HEK293T (cell line): ENCODE measurements around the gene BRAT1.
"Not testable (repeated sequence)": the region's sequence is repeated elsewhere in the genome, so short reads cannot be mapped to it uniquely, and the experiment has no call there.

Experiments used
- CTCF ChIA-PET: fragments of 350-600 bp; formaldehyde crosslinking; extraction: SDS; loops from one replicate; lab custom pipeline; 2021; ENCODE audit warnings: antibody characterized with exemption, inconsistent platforms; lab: Yijun Ruan, JAX
- POLR2A ChIA-PET: fragments of 350-600 bp; formaldehyde crosslinking; extraction: SDS; loops from one replicate; lab custom pipeline; 2020; ENCODE audit warnings: antibody characterized with exemption, inconsistent platforms; lab: Yijun Ruan, JAX
- DNase-seq: peaks from one replicate; pipeline ENCODE4 v3.0.0; 2012; ENCODE audit warnings: mixed read lengths; ENCODE audit errors: extremely low spot score
- ARNT ChIP-seq: fragments of 450-650 bp; IDR thresholded peaks from 2 replicates; pipeline ENCODE4 v1.6.1; 2017; ENCODE audit warnings: mild to moderate bottlenecking
- BHLHE40 ChIP-seq: fragments of 450-650 bp; IDR thresholded peaks from 2 replicates; pipeline ENCODE4 v1.6.1; 2016; ENCODE audit warnings: mild to moderate bottlenecking, moderate library complexity, borderline replicate concordance
- CTBP1 ChIP-seq: fragments of 450-650 bp; IDR thresholded peaks from 2 replicates; pipeline ENCODE4 v1.6.1; 2016; ENCODE audit warnings: borderline replicate concordance
- ELF4 ChIP-seq: fragments of 450-650 bp; IDR thresholded peaks from 2 replicates; pipeline ENCODE4 v1.6.1; 2017; ENCODE audit warnings: antibody characterized with exemption
- FOXA1 ChIP-seq: fragments of 450-650 bp; IDR thresholded peaks from 2 replicates; pipeline ENCODE4 v1.6.1; 2016; ENCODE audit warnings: mild to moderate bottlenecking
- FOXK2 ChIP-seq: fragments of 450-650 bp; IDR thresholded peaks from 2 replicates; pipeline ENCODE4 v1.6.1; 2016; ENCODE audit warnings: mild to moderate bottlenecking
- FOXM1 ChIP-seq: fragments of 450-650 bp; IDR thresholded peaks from 2 replicates; pipeline ENCODE4 v1.6.1; 2017; ENCODE audit warnings: mild to moderate bottlenecking, borderline replicate concordance
- HDGF ChIP-seq: fragments of 450-650 bp; IDR thresholded peaks from 2 replicates; pipeline ENCODE4 v1.6.1; 2017; ENCODE audit warnings: antibody characterized with exemption, borderline replicate concordance
- L3MBTL2 ChIP-seq: fragments of 450-650 bp; conservative IDR thresholded peaks from 2 replicates; pipeline ENCODE4 v1.6.1; 2016; ENCODE audit warnings: mild to moderate bottlenecking
- LEF1 ChIP-seq: fragments of 450-650 bp; IDR thresholded peaks from 2 replicates; pipeline ENCODE4 v1.6.1; 2017; ENCODE audit warnings: mild to moderate bottlenecking, borderline replicate concordance
- NFRKB ChIP-seq: fragments of 450-650 bp; IDR thresholded peaks from 2 replicates; pipeline ENCODE4 v1.6.1; 2016; ENCODE audit warnings: mild to moderate bottlenecking, moderate library complexity
- SP1 ChIP-seq: fragments of 450-650 bp; IDR thresholded peaks from 2 replicates; pipeline ENCODE4 v1.6.1; 2017
- SUZ12 ChIP-seq: fragments of 450-650 bp; IDR thresholded peaks from 2 replicates; pipeline ENCODE4 v1.6.1; 2016; ENCODE audit warnings: mild to moderate bottlenecking
- TARDBP ChIP-seq: fragments of 450-650 bp; IDR thresholded peaks from 2 replicates; pipeline ENCODE4 v1.6.1; 2016
- ZNF384 ChIP-seq: fragments of 450-650 bp; IDR thresholded peaks from 2 replicates; pipeline ENCODE4 v1.6.1; 2016
- TF ChIP-seq, protein P1 (sequence below): fragments of 450-650 bp; IDR thresholded peaks from 2 replicates; pipeline ENCODE4 v1.6.1; 2016

BRAT1 gene

DNA sequence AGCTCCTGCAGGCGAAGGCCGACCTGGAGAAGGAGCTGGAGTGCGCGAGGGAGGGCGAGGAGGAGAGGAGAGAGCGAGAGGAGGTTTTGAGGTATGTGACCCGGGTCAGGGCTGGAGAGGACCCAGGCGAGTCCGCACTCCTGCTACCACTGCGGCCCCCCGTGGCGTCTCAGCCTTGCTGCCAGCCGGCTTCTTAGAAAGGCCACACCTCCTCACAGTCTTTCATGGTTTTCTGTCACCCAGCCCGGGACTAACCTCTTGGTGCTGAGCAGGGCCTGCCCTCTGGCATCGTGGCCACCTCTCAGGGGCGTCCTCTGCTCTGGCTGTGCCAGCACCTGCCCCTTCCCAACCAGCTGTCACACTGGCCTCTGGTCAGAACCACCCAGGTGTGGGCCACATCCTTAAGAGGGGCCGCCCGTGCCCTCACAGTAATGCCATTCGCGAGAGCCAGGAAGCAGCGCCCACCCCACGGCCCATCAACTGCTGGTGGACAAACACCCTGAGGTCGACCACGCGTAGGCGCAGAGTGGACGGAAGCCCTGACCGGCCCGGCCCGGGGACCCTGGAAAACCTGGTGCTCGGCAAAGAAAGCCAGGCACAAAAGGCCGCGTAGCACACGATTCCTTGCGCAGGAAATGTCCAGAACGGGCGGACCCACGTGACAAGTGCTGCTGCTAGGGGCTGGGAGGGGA, 37.9 kb upstream of the BRAT1 start:
- ChIA-PET POLR2A (no interaction called here), CTCF (no interaction called here)
- TF ChIP-seq SUZ12: no peak
- TF ChIP-seq FOXM1: no peak
- no peak for TF ChIP-seq HDGF
- no peak for TF ChIP-seq FOXK2
- TF ChIP-seq SP1: no peak
- TF ChIP-seq BHLHE40: no peak
- TF ChIP-seq CTBP1: no peak
- TF ChIP-seq NFRKB: no peak
- TF ChIP-seq ZNF384: no peak
- TF ChIP-seq, protein P1, sequence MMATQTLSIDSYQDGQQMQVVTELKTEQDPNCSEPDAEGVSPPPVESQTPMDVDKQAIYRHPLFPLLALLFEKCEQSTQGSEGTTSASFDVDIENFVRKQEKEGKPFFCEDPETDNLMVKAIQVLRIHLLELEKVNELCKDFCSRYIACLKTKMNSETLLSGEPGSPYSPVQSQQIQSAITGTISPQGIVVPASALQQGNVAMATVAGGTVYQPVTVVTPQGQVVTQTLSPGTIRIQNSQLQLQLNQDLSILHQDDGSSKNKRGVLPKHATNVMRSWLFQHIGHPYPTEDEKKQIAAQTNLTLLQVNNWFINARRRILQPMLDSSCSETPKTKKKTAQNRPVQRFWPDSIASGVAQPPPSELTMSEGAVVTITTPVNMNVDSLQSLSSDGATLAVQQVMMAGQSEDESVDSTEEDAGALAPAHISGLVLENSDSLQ: no peak
- TF ChIP-seq ELF4: no peak
- DNase-seq: no peak

DNA sequence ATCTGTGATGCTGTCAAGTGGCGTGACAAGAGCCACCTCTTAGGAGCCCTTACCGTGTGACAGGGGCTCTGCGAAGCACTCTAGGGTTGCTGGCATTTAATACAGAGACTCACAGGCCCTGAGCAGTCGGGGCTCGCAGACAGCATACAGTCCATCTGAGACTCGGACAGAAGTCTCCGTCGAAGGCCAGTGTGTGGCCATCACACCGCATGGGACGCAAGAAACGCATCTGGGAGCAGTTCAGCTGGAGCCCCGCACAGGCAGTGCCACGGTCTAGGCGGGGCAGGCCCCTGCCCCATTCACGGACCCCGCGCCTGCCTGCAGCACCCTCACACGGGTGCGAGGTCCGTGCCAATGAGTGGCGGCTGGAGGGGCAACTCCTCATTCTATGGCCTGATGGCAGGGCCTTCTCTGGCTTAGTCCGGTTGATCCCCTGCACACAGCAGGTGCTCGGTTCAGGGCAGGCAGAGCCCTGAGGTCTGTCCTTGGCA, 37.1 kb upstream of the BRAT1 start:
- CTCF ChIA-PET: no interaction called here
- POLR2A ChIA-PET: no interaction called here

DNA sequence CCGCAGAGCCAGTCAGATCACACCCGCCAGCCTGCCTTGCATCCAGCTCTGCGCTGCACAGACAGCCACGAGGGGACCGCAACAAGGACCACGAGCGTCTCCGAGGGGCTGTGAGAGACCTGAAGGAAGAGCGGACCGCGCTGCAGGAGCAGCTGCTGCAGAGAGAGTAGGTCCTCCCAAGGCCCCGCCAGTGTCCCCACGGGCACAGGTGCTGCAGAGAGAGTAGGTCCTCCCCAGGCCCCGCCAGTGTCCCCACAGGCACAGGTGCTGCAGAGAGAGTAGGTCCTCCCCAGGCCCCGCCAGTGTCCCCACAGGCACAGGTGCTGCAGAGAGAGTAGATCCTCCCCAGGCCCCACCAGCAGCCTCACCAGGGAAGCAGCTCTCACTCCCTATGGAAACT, 34.6 kb upstream of the BRAT1 start:
- DNase-seq, POLR2A ChIA-PET: not testable (repeated sequence)
- CTCF ChIA-PET: interaction anchor here (0.6 kb wide), 1 partner anchor 14 kb away, joined by 5 read pairs; no protein-coding TSS in a partner anchor

More for the DNA sequence above, 37.1 kb upstream of the BRAT1 start:
- DNase-seq: no peak
- TF ChIP-seq, protein P1: no peak
- TF ChIP-seq SP1 (no peak), FOXA1 (no peak), HDGF (no peak), LEF1 (no peak), FOXK2 (no peak), SUZ12 (no peak), ZNF384 (no peak)

DNA sequence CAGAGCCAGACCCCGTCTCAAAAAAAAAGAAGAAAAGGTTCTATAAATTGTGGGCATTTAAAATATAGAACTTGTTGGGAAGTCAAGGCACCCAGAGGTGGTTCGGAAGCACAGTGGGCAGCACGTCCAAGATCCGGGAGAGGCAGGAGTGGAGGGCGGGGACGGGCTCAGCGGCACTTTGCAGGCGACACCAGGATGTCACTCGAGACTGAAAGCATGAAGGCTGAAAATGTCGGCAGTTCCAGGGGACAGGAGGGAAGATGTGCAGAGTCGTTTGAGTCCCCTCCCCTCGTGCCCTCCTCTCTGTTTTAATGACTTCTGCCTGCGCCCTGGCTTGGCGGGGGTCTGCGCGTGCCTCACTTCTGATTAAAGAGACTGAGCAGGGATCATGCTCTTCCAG, 34.0 kb upstream of the BRAT1 start:
- no peak for TF ChIP-seq ZNF384
- TF ChIP-seq SUZ12: no peak
- no peak for TF ChIP-seq L3MBTL2
- no peak for TF ChIP-seq TARDBP
- TF ChIP-seq SP1: no peak
- no peak for TF ChIP-seq BHLHE40
- TF ChIP-seq NFRKB: no peak
- no peak for TF ChIP-seq ARNT
- TF ChIP-seq FOXK2: no peak
- no peak for TF ChIP-seq FOXM1
- no peak for TF ChIP-seq FOXA1
- no peak for TF ChIP-seq CTBP1
- no peak for TF ChIP-seq ELF4
- TF ChIP-seq, protein P1: no peak
- TF ChIP-seq LEF1: no peak
- no peak for TF ChIP-seq HDGF
- POLR2A ChIA-PET: no interaction called here
- DNase-seq: no peak
- CTCF ChIA-PET: no interaction called here

DNA sequence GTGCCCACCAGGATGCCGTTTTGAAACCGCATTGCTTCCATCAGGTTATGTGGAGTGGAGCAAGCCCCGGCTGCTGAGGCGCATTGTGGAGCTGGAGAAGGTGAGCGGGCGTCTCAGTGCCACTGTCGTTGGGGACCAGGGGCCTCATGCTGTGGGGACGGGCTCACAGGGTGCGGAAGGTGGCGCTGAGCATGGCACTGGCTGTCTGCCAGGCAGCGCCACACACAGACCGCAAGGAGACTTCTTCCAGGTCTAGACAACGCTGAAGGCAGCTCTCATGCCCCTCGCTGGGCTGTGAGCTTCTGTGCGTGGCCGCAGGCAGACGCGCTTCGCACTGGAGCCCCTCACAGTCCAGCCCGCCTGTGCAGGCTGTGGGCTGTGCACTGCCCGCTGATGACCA, 32.5 kb upstream of the BRAT1 start:
- ChIA-PET POLR2A (no interaction called here), CTCF (no interaction called here)
- DNase-seq: no peak
- TF ChIP-seq BHLHE40 (no peak), SP1 (no peak), L3MBTL2 (no peak), SUZ12 (no peak), ZNF384 (no peak), ELF4 (no peak), FOXM1 (no peak), NFRKB (no peak), TARDBP (no peak), ARNT (no peak), LEF1 (no peak), FOXA1 (no peak), HDGF (no peak), FOXK2 (no peak), CTBP1 (no peak)
- TF ChIP-seq, protein P1: no peak
